K562 (cell line): ENCODE results near the gene GMNN.

Experiments used
- BHLHE40 ChIP-seq: IDR thresholded peaks from 2 replicates; pipeline ENCODE4 v1.6.1; 2011; ENCODE audit warnings: low read length, improper control_type of control experiment
- MXI1 ChIP-seq: IDR thresholded peaks from 2 replicates; pipeline ENCODE4 v1.6.1; 2011; ENCODE audit warnings: low read depth, mild to moderate bottlenecking, improper control_type of control experiment, low read length
- PHF8 ChIP-seq: fragments of 200-600 bp; sonication (generic); IDR thresholded peaks from 2 replicates; pipeline ENCODE4 v1.6.1; 2012; ENCODE audit warnings: mixed run types, mild to moderate bottlenecking, inconsistent platforms, low read length, moderate library complexity, borderline replicate concordance
- POLR2AphosphoS5 ChIP-seq: IDR thresholded peaks from 2 replicates; pipeline ENCODE4 v1.6.1; 2011; ENCODE audit warnings: mild to moderate bottlenecking, low read depth, low read length, moderate library complexity; ENCODE audit not compliant: control insufficient read depth, insufficient read depth
- PRDM10 ChIP-seq: fragments of 450-650 bp; IDR thresholded peaks from 2 replicates; pipeline ENCODE4 v1.6.1; 2018; ENCODE audit not compliant: partially characterized antibody
- REST ChIP-seq, 2 experiments: fragments of 450-650 bp; formaldehyde crosslinking in 1 of 2; IDR thresholded peaks; 2 replicates each; pipeline versions ENCODE4 v1.4.0 to v1.6.1; 2014 to 2020; ENCODE audit warnings: mild to moderate bottlenecking in 2 of 2, borderline replicate concordance in 1 of 2, low read depth in 1 of 2
- TGIF2 ChIP-seq: sonication (generic); formaldehyde crosslinking; IDR thresholded peaks from 2 replicates; pipeline ENCODE4 v1.8.1; 2022; ENCODE audit warnings: mild to moderate bottlenecking, missing genetic modification reagents, moderate library complexity
- THAP12 ChIP-seq: fragments of 250-450 bp; sonication (Bioruptor Pico); IDR thresholded peaks from 2 replicates; pipeline ENCODE4 v1.9.0; 2021; ENCODE audit warnings: mild to moderate bottlenecking, inconsistent platforms
- ZEB2 ChIP-seq: fragments of 450-650 bp; IDR thresholded peaks from 2 replicates; pipeline ENCODE4 v1.6.1; 2016
- TF ChIP-seq, protein P1 (sequence below): fragments of 200-800 bp; sonication (Bioruptor generic); IDR thresholded peaks from 2 replicates; pipeline ENCODE4 v1.6.1; 2017; ENCODE audit warnings: missing genetic modification characterization, missing compliant biosample characterization
- TF ChIP-seq, protein P2 (sequence below), 3 experiments: IDR thresholded peaks in 2 of 3; conservative IDR thresholded peaks in 1 of 3; 2 replicates each; pipeline ENCODE4 v1.5.1; 2011 to 2012; ENCODE audit warnings: low read length in 3 of 3, mild to moderate bottlenecking in 3 of 3, control low read depth in 2 of 3, improper control_type of control experiment in 1 of 3, inconsistent platforms in 1 of 3, low read depth in 1 of 3, mixed read lengths in 1 of 3, moderate library complexity in 1 of 3; ENCODE audit not compliant: insufficient read depth in 2 of 3

- no peak for TF ChIP-seq PHF8
- TF ChIP-seq, protein P1, sequence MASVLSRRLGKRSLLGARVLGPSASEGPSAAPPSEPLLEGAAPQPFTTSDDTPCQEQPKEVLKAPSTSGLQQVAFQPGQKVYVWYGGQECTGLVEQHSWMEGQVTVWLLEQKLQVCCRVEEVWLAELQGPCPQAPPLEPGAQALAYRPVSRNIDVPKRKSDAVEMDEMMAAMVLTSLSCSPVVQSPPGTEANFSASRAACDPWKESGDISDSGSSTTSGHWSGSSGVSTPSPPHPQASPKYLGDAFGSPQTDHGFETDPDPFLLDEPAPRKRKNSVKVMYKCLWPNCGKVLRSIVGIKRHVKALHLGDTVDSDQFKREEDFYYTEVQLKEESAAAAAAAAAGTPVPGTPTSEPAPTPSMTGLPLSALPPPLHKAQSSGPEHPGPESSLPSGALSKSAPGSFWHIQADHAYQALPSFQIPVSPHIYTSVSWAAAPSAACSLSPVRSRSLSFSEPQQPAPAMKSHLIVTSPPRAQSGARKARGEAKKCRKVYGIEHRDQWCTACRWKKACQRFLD (CRISPR knock-in tag) = no peak
- no peak for TF ChIP-seq ZEB2
- TF ChIP-seq, protein P2, sequence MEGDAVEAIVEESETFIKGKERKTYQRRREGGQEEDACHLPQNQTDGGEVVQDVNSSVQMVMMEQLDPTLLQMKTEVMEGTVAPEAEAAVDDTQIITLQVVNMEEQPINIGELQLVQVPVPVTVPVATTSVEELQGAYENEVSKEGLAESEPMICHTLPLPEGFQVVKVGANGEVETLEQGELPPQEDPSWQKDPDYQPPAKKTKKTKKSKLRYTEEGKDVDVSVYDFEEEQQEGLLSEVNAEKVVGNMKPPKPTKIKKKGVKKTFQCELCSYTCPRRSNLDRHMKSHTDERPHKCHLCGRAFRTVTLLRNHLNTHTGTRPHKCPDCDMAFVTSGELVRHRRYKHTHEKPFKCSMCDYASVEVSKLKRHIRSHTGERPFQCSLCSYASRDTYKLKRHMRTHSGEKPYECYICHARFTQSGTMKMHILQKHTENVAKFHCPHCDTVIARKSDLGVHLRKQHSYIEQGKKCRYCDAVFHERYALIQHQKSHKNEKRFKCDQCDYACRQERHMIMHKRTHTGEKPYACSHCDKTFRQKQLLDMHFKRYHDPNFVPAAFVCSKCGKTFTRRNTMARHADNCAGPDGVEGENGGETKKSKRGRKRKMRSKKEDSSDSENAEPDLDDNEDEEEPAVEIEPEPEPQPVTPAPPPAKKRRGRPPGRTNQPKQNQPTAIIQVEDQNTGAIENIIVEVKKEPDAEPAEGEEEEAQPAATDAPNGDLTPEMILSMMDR (IDR thresholded peaks at IDR 0.05 in 2 of 3, conservative IDR thresholded peaks at IDR 0.05 in 1 of 3; ENCODE audit: insufficient read depth in 2 of 3, low read depth in 1 of 3, low read length in 3 of 3) = no peak
- no peak for TF ChIP-seq POLR2AphosphoS5
- TF ChIP-seq MXI1 = no peak
- no peak for TF ChIP-seq REST (IDR thresholded peaks at IDR 0.05; ENCODE audit: borderline replicate concordance)
- no peak for TF ChIP-seq REST (CRISPR knock-in tag; IDR thresholded peaks at IDR 0.05; ENCODE audit: low read depth)
- no peak for TF ChIP-seq BHLHE40
- no peak for TF ChIP-seq PRDM10
- no peak for TF ChIP-seq TGIF2
- no peak for TF ChIP-seq THAP12 (CRISPR knock-in tag)
Observed at GRCh38 chr6:24778878-24779277, 4.1 kb downstream of the GMNN start.
